Retinal pigment epithelial cell (primary cell): ENCODE measurements around the gene MSI2.
"Not testable (repeated sequence)": the region's sequence is repeated elsewhere in the genome, so short reads cannot be mapped to it uniquely, and the experiment has no call there.

Source experiments
- DNase-seq: peaks from one replicate; pipeline ENCODE4 v3.0.0-alpha.2; 2010; ENCODE audit warnings: low read depth
- H3K4me3 ChIP-seq: 2 replicates; pipeline ENCODE4 v1.5.1; 2011; ENCODE audit warnings: mild to moderate bottlenecking, low read length, control low read depth, moderate library complexity
- CTCF ChIP-seq: conservative IDR thresholded peaks from 2 replicates; pipeline ENCODE4 v1.5.1; 2011; ENCODE audit warnings: low read depth, low read length, control low read depth, inconsistent platforms

The MSI2 gene

GRCh38 chr17:57295526-57296023, 39.3 kb downstream of the MSI2 start:
- DNase-seq, result no peak
- H3K4me3 ChIP-seq, result peak overlapping the region; percentile 3
- TF ChIP-seq CTCF, result no peak

- TF ChIP-seq CTCF, result no peak
- H3K4me3 ChIP-seq, result no peak overlapping the region
- no peak for DNase-seq
Measured at GRCh38 chr17:57296231-57296630, 39.9 kb downstream of the MSI2 start.

- no peak for TF ChIP-seq CTCF
- DNase-seq, result peak; percentile 59
- no peak overlapping the region for H3K4me3 ChIP-seq
Measured at GRCh38 chr17:57299176-57299575, 42.9 kb downstream of the MSI2 start.

- DNase-seq, H3K4me3 ChIP-seq: not testable (repeated sequence)
Measured at GRCh38 chr17:57300592-57300991, 44.3 kb downstream of the MSI2 start.

- TF ChIP-seq CTCF, result no peak
- H3K4me3 ChIP-seq, result no peak overlapping the region
- DNase-seq, result no peak
Measured at GRCh38 chr17:57302690-57303465, 46.6 kb downstream of the MSI2 start.

GRCh38 chr17:57305144-57305728, 48.9 kb downstream of the MSI2 start:
- no peak for DNase-seq
- H3K4me3 ChIP-seq, result no peak overlapping the region
- no peak for TF ChIP-seq CTCF

- DNase-seq, result no peak
- no peak overlapping the region for H3K4me3 ChIP-seq
- TF ChIP-seq CTCF, result no peak
Measured at GRCh38 chr17:57305908-57306504, 49.7 kb downstream of the MSI2 start.
